ENCODE results near the gene C16orf90.

The C16orf90 gene

DNA sequence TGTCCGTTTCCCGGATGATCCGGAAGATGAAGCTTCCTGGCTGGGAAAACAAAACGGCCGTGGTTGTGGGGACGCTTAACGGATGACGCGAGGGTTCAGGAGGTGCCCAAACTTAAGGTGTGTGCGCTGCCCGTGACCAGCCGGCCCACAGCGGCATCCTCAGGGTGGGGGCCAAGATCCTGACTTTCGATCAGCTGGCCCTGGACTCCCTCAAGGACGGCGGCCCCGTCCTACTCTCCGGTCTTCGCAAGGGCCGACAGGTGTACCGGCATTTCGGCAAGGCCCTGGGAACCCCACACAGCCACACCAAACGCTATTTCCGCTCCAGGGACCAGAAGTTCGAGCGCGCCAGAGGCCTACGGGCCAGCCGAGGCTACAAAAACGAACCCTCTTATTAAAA lies 1.1 kb upstream of the C16orf90 start:
- no peak overlapping the region for H3K4me3 ChIP-seq (ENCODE audit: low read length in 2 of 2)
- no peaks in the 10 kb centered on the region for H3K36me3 ChIP-seq (ENCODE audit: control insufficient read depth in 2 of 2, insufficient read depth in 2 of 2, low read length in 2 of 2)
- no peaks in the 10 kb centered on the region for H3K4me1 ChIP-seq (ENCODE audit: control insufficient read depth, insufficient read depth, low read length)
- no peak overlapping the region for H3K27ac ChIP-seq (ENCODE audit: low read length)
- no peak overlapping the region for H3K9ac ChIP-seq (ENCODE audit: low read length in 2 of 2)
- no peaks in the 10 kb centered on the region for H3K27me3 ChIP-seq (ENCODE audit: control insufficient read depth in 1 of 2, insufficient read depth in 2 of 2, low read length in 2 of 2)
- H3K9me3 ChIP-seq (ENCODE audit: control insufficient read depth in 2 of 2, low read length in 2 of 2) = no peaks in the 10 kb centered on the region

DNA sequence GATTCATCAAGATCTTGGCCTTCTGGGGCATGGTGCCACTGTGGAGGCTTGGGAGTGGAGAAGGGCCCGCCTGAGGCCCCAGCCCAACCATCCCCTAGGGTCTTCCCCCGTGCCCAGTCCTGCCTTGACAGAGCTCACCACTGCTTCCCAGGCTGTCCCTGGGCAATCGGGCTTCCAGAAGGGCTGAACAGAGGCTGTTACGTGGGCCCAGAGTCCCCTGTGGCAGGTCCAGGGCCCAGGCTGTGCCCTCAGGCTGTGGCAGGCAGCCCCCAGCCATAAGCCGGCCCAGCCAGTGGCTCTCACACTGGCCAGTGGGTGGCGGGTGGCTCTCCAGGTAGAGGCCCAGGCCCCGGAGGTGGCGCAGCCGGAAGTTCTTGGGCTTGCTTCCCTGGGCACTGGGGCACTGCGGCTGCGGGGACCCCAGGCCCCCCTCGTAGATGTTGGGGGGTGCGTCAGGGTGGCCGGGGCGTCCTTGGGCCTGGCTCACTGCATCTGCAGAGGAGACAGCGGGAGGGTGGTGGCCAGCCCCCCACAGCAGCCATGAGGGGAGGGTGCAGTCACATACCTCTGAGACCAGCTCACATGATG lies 809 bp downstream of the C16orf90 start:
- Histone ChIP-seq H3K9ac (ENCODE audit: low read length in 2 of 2) (no peak overlapping the region), H3K27ac (ENCODE audit: low read length) (no peak overlapping the region), H3K4me1 (ENCODE audit: control insufficient read depth, insufficient read depth, low read length) (no peaks in the 10 kb centered on the region), H3K36me3 (ENCODE audit: control insufficient read depth in 2 of 2, insufficient read depth in 2 of 2, low read length in 2 of 2) (no peaks in the 10 kb centered on the region), H3K4me3 (ENCODE audit: low read length in 2 of 2) (no peak overlapping the region), H3K27me3 (ENCODE audit: control insufficient read depth in 1 of 2, insufficient read depth in 2 of 2, low read length in 2 of 2) (no peaks in the 10 kb centered on the region), H3K9me3 (ENCODE audit: control insufficient read depth in 2 of 2, low read length in 2 of 2) (no peaks in the 10 kb centered on the region)

DNA sequence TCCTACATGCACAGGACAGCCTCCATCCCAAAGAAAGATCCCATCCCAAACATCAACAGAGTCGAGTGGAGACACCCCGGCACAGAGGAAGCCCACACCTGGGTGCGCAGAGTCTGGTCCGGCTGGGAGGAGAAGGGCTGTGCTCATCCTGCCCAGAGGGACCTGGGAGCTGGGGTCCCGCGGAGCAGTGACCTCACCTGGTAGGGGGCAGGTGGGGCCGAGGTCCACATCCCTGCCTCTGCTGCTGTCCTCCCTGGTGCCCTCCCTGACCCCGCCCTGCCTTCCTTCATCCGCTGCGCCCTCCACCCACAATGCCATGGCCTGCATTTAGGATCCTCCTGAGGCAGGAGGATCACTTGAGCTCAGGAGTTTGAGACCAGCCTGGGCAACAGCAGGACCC lies 2.9 kb downstream of the C16orf90 start:
- Histone ChIP-seq H3K27me3 (ENCODE audit: control insufficient read depth in 1 of 2, insufficient read depth in 2 of 2, low read length in 2 of 2) (no peaks in the 10 kb centered on the region), H3K9ac (ENCODE audit: low read length in 2 of 2) (no peak overlapping the region), H3K27ac (ENCODE audit: low read length) (no peak overlapping the region), H3K4me1 (ENCODE audit: control insufficient read depth, insufficient read depth, low read length) (no peaks in the 10 kb centered on the region), H3K9me3 (ENCODE audit: control insufficient read depth in 2 of 2, low read length in 2 of 2) (no peaks in the 10 kb centered on the region), H3K36me3 (ENCODE audit: control insufficient read depth in 2 of 2, insufficient read depth in 2 of 2, low read length in 2 of 2) (peaks cover 0 to 3% of the 10 kb centered on the region in 2 donors), H3K4me3 (ENCODE audit: low read length in 2 of 2) (no peak overlapping the region)

DNA sequence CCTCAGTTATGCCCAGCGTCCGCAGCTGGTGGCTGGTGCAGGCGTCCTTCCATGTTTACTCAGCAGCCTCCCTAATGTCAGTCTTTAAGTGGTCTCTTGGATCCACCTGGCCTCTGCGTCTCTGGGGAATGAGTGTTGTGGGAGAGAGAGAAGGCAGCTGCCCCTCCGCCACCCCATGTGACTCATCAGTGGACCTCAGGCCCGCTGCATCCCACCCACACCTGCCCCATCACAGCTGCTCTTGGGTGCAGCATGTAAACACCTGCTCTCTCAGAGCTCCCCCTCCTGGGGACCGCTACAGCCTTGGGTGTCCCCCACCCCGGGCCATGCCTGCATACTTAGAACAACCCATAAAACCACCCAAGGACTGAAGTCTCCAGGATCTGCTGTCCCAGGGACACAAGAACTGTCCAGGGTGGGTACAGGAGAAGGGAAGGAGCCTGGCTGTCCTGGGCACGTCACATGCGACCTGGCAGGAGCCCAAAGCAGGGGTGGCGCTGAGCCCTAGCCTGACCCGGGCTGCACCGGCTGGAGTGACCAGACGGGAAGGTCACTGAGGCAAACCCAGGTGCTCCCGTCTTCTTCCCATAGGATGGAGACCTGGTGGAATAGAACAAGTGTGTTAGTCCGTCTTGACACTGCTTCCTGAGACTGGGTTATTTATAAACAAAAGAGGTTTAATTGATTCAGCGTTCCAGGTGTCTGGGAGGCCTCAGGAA lies 4.2 kb downstream of the C16orf90 start:
- no peaks in the 10 kb centered on the region for H3K4me1 ChIP-seq (ENCODE audit: control insufficient read depth, insufficient read depth, low read length)
- H3K36me3 ChIP-seq (ENCODE audit: control insufficient read depth in 2 of 2, insufficient read depth in 2 of 2, low read length in 2 of 2) = peaks cover 1 to 5% of the 10 kb centered on the region in 2 donors
- no peaks in the 10 kb centered on the region for H3K9me3 ChIP-seq (ENCODE audit: control insufficient read depth in 2 of 2, low read length in 2 of 2)
- H3K27me3 ChIP-seq (ENCODE audit: control insufficient read depth in 1 of 2, insufficient read depth in 2 of 2, low read length in 2 of 2) = no peaks in the 10 kb centered on the region
- H3K27ac ChIP-seq (ENCODE audit: low read length) = no peak overlapping the region
- no peak overlapping the region for H3K9ac ChIP-seq (ENCODE audit: low read length in 2 of 2)
- H3K4me3 ChIP-seq (ENCODE audit: low read length in 2 of 2) = no peak overlapping the region

DNA sequence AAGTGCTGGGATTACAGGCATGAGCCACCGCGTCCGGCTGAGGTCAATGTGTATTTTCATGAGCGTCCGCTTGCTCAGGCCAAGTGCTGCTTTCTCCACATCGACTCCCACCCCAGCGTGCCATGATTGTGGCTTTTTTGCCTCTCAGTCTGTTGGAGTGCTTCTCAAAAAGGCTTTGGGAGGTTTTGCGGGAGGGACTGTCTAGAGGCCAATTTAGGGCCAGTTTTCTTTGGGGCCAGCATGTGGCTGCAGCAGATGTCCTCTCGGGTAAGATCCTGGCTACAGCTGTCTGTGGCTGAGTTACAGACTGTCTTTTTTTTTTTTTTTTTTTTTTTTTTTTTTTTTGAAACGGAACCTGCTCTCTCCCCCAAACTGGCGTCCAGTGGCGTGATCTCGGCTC lies 6.5 kb downstream of the C16orf90 start:
- no peaks in the 10 kb centered on the region for H3K9me3 ChIP-seq (ENCODE audit: control insufficient read depth in 2 of 2, low read length in 2 of 2)
- no peak overlapping the region for H3K27ac ChIP-seq (ENCODE audit: low read length)
- H3K9ac ChIP-seq (ENCODE audit: low read length in 2 of 2) = no peak overlapping the region
- H3K4me3 ChIP-seq (ENCODE audit: low read length in 2 of 2) = no peak overlapping the region
- H3K27me3 ChIP-seq (ENCODE audit: control insufficient read depth in 1 of 2, insufficient read depth in 2 of 2, low read length in 2 of 2) = no peaks in the 10 kb centered on the region
- H3K36me3 ChIP-seq (ENCODE audit: control insufficient read depth in 2 of 2, insufficient read depth in 2 of 2, low read length in 2 of 2) = peaks cover 20 to 25% of the 10 kb centered on the region in 2 donors
- H3K4me1 ChIP-seq (ENCODE audit: control insufficient read depth, insufficient read depth, low read length) = no peaks in the 10 kb centered on the region

DNA sequence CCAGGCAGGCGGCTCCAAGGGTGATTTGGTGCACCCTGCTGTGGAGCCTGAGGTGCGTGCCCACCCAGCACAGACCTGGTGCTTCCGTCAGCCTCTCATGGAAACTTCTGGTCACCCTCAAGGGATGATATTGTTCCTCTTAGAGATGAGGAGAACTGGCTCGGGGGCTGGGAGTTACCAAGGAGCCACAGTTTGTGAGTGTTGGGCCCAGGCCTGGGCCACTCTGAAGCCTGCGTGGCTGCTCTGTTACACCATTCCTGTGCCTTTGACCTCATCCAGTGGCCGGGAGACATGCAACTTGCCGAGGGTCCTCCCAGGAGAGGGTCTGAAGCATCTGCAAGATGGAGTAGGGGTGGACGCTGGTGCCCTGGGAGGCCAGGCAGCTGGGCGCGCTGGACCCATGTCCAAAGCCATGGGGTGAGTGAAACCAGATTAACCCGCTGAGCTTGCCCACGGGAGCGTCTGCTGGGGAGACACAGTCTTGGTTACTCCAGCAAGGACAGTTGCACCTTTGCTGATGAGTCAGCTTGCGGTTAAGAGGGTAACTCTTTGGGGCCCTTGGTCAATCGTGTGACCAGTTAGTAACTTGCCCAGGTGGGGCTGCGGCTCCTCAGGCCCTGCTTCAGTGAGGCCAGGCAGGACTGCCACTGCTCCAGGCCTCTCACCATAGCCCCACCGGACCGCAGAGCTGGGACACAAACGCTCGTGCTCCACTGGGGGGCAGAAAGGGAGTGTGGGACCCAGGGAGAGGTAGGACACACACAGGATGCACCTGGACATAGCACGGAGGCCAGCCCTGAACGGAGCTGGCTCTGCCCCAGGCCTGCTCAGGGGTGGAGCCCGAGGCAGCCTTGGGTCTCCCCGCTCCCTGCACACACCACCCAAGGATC lies 7.5 kb downstream of the C16orf90 start:
- no peaks in the 10 kb centered on the region for H3K4me1 ChIP-seq (ENCODE audit: control insufficient read depth, insufficient read depth, low read length)
- no peak overlapping the region for H3K4me3 ChIP-seq (ENCODE audit: low read length in 2 of 2)
- H3K27me3 ChIP-seq (ENCODE audit: control insufficient read depth in 1 of 2, insufficient read depth in 2 of 2, low read length in 2 of 2) = no peaks in the 10 kb centered on the region
- no peaks in the 10 kb centered on the region for H3K9me3 ChIP-seq (ENCODE audit: control insufficient read depth in 2 of 2, low read length in 2 of 2)
- H3K27ac ChIP-seq (ENCODE audit: low read length) = no peak overlapping the region
- peaks cover 31 to 34% of the 10 kb centered on the region in 2 donors for H3K36me3 ChIP-seq (ENCODE audit: control insufficient read depth in 2 of 2, insufficient read depth in 2 of 2, low read length in 2 of 2)
- no peak overlapping the region for H3K9ac ChIP-seq (ENCODE audit: low read length in 2 of 2)

DNA sequence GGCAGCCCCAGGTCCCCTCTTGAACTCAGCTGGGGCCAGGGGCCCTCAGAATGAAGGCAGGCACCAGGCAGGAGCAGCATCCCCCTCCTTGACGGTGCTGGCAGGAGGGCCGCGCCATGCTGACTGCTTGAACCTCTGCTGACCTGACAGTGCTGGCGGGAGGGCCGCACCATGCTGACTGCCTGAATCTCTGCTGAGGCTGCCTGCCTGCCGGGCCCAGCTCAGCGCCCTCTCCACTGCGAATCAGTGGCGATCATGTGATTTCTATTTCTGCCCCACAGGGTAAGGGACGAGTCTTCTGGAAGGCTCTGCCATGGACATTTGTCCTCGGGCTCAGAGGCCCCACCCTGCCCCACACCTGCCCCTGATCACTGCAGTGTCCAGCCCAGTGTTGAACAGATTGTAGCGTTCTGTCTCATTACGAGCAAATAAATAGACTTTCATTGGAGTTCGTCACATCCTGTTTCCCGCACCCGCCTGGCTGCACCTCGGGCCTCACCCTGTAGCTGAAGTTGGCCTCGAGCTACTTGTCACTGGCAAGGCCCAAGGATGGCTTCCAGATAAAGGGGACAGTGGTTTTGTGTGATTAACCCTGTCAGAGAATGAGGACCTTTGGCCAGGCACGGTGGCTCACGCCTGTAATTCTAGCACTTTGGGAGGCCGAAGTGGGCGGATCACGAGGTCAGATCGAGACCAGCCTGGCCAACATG lies 8.6 kb downstream of the C16orf90 start:
- H3K36me3 ChIP-seq (ENCODE audit: control insufficient read depth in 2 of 2, insufficient read depth in 2 of 2, low read length in 2 of 2) = peaks cover 39 to 40% of the 10 kb centered on the region in 2 donors
- no peak overlapping the region for H3K9ac ChIP-seq (ENCODE audit: low read length in 2 of 2)
- H3K4me3 ChIP-seq (ENCODE audit: low read length in 2 of 2) = no peak overlapping the region
- H3K27me3 ChIP-seq (ENCODE audit: control insufficient read depth in 1 of 2, insufficient read depth in 2 of 2, low read length in 2 of 2) = no peaks in the 10 kb centered on the region
- no peaks in the 10 kb centered on the region for H3K4me1 ChIP-seq (ENCODE audit: control insufficient read depth, insufficient read depth, low read length)
- no peaks in the 10 kb centered on the region for H3K9me3 ChIP-seq (ENCODE audit: control insufficient read depth in 2 of 2, low read length in 2 of 2)
- H3K27ac ChIP-seq (ENCODE audit: low read length) = no peak overlapping the region

DNA sequence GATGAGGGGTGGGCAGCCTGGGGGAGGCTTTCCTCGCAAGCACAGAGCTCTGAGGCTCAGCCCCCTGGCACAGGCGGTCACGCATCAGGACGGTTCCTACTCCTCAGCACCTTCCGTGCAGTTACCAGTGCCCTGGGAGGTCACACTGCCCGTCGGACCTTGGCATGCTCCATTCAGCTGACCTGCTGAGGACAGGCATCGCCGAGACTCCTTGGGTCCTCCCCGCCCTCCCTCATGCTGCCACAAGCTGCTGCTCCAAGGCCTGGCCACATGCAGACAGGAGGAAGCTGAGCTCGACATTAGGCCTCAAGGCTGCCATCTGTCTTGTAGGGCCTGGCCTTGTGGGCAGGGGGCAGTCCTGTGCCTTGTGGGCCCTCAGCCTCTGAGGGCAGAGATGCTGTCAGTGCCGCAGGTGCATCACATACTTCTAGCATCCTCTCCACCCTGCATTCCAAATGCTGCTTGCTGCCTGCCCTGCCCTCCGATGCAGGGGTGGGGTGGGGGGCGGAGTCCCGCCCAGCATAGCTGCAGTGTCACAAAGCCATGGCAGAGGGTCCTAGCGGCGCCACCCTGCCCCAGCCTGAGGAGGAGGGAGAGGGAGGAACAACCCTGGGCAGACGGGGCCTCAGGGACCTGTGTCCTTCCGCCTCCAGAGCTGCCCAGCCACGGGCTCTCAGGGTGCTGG lies 9.3 kb downstream of the C16orf90 start:
- Histone ChIP-seq H3K9me3 (ENCODE audit: control insufficient read depth in 2 of 2, low read length in 2 of 2) (no peaks in the 10 kb centered on the region), H3K27ac (ENCODE audit: low read length) (no peak overlapping the region), H3K36me3 (ENCODE audit: control insufficient read depth in 2 of 2, insufficient read depth in 2 of 2, low read length in 2 of 2) (peaks cover 40 to 45% of the 10 kb centered on the region in 2 donors), H3K9ac (ENCODE audit: low read length in 2 of 2) (no peak overlapping the region), H3K27me3 (ENCODE audit: control insufficient read depth in 1 of 2, insufficient read depth in 2 of 2, low read length in 2 of 2) (no peaks in the 10 kb centered on the region), H3K4me1 (ENCODE audit: control insufficient read depth, insufficient read depth, low read length) (no peaks in the 10 kb centered on the region), H3K4me3 (ENCODE audit: low read length in 2 of 2) (no peak overlapping the region)

DNA sequence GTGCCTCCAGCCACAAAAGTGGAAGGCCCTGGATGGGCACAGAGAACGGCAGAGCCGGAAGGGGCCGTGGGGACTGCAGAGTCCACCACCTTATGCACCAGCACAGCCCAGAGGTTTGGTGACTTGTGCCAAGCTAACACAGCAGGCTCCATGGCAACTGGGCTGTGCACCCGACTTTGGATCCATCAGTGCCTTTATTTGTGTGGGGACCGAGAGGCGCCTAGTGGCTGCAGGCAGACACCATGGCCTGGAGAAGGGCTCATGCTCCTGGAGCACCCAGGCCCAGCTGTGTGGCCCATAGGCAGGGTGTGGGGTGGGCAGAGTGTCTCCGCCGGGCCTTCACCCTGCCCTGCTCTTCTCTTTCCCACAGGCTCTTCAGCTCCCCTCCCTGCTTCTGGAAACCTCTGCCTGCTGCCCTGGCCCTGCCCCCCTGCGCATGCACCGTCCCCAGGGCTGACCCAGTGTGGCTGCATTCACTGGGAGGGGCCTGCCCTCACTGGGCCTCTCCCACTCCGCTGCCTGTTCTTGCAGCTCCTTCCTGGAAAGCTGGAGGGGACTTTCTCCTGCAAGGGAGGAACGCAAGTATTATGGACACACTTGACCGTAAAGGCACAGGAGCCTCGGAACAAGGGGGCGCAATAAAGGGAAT lies 10.1 kb downstream of the C16orf90 start:
- Histone ChIP-seq H3K9me3 (ENCODE audit: control insufficient read depth in 2 of 2, low read length in 2 of 2) (no peaks in the 10 kb centered on the region), H3K27ac (ENCODE audit: low read length) (no peak overlapping the region), H3K9ac (ENCODE audit: low read length in 2 of 2) (no peak overlapping the region), H3K36me3 (ENCODE audit: control insufficient read depth in 2 of 2, insufficient read depth in 2 of 2, low read length in 2 of 2) (peaks cover 40 to 46% of the 10 kb centered on the region in 2 donors), H3K4me1 (ENCODE audit: control insufficient read depth, insufficient read depth, low read length) (no peaks in the 10 kb centered on the region), H3K4me3 (ENCODE audit: low read length in 2 of 2) (no peak overlapping the region), H3K27me3 (ENCODE audit: control insufficient read depth in 1 of 2, insufficient read depth in 2 of 2, low read length in 2 of 2) (no peaks in the 10 kb centered on the region)
